GM18505 (cell line): Measurements from ENCODE around the gene CLASP2.
"Not testable (repeated sequence)": the region's sequence is repeated elsewhere in the genome, so short reads cannot be mapped to it uniquely, and the experiment has no call there.

Source experiments
- ATAC-seq: cut with Tn5 transposase; IDR thresholded peaks from one replicate; pipeline ENCODE4 v1.9.1; 2021; ENCODE audit not compliant: unreplicated experiment
- POLR2A ChIP-seq: IDR thresholded peaks from 4 replicates; pipeline ENCODE4 v1.6.1; 2011; ENCODE audit warnings: borderline replicate concordance; ENCODE audit not compliant: insufficient read depth, insufficient read length; ENCODE audit errors: extremely low read depth

The CLASP2 gene

GRCh38 chr3:33513262-33513863, 204.7 kb downstream of the CLASP2 start:
- TF ChIP-seq POLR2A = no peak
- no peak for ATAC-seq

GRCh38 chr3:33505027-33505426, 213.0 kb downstream of the CLASP2 start:
- ATAC-seq = no peak
- no peak for TF ChIP-seq POLR2A

- ATAC-seq = no peak
Measured at GRCh38 chr3:33496449-33496848, 221.6 kb downstream of the CLASP2 start.

GRCh38 chr3:33491721-33492120, 226.3 kb downstream of the CLASP2 start:
- ATAC-seq = no peak
- TF ChIP-seq POLR2A = no peak

More at GRCh38 chr3:33496449-33496848, 221.6 kb downstream of the CLASP2 start:
- TF ChIP-seq POLR2A = no peak

GRCh38 chr3:33490641-33491241, 227.3 kb downstream of the CLASP2 start:
- no peak for TF ChIP-seq POLR2A
- ATAC-seq = no peak

GRCh38 chr3:33488683-33489082, 229.4 kb downstream of the CLASP2 start:
- no peak for TF ChIP-seq POLR2A
- no peak for ATAC-seq

GRCh38 chr3:33488246-33488645, 229.8 kb downstream of the CLASP2 start:
- ATAC-seq = no peak
- no peak for TF ChIP-seq POLR2A

GRCh38 chr3:33482111-33482521, 235.9 kb downstream of the CLASP2 start:
- TF ChIP-seq POLR2A = no peak
- no peak for ATAC-seq

- no peak for ATAC-seq
- TF ChIP-seq POLR2A = no peak
Measured at GRCh38 chr3:33474896-33475295, 243.2 kb downstream of the CLASP2 start.

GRCh38 chr3:33473813-33474212, 244.2 kb downstream of the CLASP2 start:
- ATAC-seq = no peak
- TF ChIP-seq POLR2A = no peak

- ATAC-seq = no peak
- no peak for TF ChIP-seq POLR2A
Measured at GRCh38 chr3:33467786-33468185, 250.3 kb downstream of the CLASP2 start.

GRCh38 chr3:33461097-33461496, 257.0 kb downstream of the CLASP2 start:
- no peak for ATAC-seq
- TF ChIP-seq POLR2A = no peak

- ATAC-seq = not testable (repeated sequence)
Measured at GRCh38 chr3:33459577-33459976, 258.5 kb downstream of the CLASP2 start.

- ATAC-seq = no peak
- TF ChIP-seq POLR2A = no peak
Measured at GRCh38 chr3:33458446-33458845, 259.6 kb downstream of the CLASP2 start.
